Measurements from ENCODE around the gene GCHFR. TPM values are rescaled to one million over a fixed set of nuclear protein-coding genes. Genes with fewer than 3 reads are reported as not detected.

The GCHFR gene
- total RNA-seq = 2.0 and 2.2 TPM in 2 replicates

DNA sequence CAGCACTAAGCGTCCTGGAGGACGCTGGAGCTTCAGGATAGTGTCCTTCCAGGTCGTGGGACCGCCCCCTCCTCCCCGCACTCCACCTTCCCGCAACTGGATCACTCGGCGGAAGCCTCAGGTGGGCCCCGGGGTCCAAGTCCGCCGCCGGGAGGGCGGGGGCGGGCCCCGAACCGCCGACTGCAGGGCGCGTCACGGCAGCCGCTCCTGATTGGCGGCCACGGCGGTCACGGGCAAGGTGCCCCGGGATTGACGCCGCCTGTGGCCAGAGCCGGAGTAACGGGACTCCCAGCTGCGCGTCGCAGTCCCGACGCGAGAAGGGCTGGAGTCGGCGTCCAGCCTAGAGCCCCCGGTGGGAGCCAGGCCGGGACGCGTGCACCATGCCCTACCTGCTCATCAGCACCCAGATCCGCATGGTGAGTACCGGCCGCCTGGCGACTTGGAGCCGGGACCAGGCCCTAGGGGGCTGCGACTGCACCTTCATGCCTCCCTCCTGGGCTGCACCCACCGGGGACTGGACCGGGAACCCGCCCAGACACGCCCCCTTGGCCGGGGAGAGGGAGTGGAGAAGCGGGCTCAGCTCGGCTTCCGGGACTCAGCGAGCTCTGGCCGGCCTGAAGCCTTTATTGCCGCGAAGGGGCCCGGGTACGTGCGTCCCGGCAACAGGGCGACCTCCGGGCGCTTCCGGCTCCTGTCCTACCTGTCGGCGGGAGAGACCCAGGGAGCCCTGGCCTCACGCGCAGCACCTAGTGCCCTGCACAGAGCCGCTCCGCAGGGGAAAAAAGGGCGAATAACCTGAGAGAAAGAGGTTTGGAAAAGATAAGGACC is at the start of gene GCHFR:
TSS of gene GCHFR (plus strand) at position 268 of the 828 bp plus-strand sequence. CDS start at position 381, 113 bp downstream.

DNA sequence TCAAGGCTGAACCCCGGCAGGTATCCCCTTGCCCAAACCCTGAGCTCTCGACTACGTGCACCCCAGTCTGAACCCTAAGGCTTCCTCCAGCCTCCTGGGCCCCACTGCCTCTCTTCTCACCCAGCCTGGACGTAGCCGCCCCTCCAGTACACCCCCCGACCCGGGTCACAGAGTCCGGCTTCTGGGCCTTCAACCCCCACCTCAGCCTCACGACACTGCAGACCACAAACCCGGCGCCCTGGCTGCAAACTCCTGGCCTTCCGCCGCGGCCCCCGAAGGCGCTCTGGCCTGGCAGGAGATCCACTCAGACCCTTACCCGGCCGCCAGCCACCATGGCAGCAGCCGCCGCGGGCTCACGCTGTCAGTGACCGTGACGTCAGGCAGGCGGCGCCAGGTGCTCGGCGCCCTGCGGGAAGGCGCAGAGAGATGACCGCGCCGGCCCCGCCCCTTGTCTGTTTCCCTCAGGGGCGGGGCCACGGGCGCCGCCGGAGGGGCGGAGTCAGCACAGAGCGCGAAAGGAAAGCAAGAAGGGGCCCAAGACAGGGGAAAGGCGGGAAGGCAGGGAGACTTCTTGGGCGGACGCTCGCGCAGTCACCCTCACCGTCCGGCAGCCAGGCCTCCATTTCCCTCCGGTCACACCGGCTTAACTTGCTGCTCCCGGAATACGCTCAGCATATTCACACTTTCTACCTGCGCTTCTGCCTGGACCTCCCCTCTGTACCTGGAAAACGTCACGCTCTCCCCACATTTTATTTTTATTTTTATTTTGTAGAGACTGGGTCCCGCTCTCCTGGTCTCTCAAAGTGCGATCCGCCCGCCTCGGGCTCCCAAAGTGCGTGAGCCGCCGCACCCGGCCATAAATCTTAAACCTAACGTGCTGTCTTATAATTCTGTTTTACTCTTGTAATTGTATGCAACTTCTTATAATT is 8.7 kb upstream of the GCHFR start, which contains the start of gene RMDN3:
TSS of gene RMDN3 (minus strand) at position 372 of the 929 bp plus-strand sequence. CDS start 471 bp downstream, outside the sequence.

DNA sequence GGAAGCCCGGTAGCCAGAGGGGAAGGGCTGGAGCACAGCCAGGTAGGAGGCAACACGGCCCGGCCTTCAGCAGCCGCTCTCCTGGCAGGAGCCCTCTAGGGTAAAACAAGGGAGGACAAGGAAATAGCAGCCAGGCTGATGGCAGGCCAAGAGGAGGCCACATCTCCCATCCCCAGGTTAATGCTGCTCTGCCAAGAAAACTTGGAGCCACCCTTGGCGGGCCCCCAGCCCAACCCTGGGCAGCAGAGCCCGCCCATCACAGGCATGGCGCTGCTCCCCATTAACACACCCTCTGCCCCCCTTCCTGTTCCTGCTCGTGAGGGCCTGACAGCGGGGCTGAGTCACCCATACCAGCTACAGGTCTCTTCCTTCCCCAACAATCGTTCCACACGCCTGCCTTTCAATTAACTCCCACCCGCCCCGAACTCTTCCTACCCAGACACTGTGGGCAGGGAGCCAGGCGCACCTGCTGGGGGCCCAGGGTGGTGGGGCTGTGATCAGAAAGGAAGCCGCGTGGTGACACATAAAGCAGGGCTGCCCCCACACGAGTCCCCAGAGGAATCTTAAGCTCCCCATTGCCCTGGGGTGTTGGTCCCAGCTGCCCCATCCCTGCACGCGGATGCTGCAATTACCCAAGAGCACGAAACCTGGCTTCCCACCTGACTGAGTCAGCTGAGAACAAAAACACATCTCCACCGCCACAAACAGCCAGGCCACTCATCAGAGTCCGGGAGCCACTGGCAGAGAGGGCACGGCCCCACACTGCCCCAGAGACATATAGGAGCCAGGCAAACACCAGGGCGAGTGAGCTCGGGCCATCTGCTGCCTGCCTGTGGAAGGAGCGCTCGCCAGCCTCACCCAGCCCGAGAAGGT is 5.6 kb downstream of the GCHFR start, which contains the start of gene C15orf62:
TSS of gene C15orf62 (plus strand) at position 707 of the 873 bp plus-strand sequence. CDS start 516 bp downstream, outside the sequence.

DNA sequence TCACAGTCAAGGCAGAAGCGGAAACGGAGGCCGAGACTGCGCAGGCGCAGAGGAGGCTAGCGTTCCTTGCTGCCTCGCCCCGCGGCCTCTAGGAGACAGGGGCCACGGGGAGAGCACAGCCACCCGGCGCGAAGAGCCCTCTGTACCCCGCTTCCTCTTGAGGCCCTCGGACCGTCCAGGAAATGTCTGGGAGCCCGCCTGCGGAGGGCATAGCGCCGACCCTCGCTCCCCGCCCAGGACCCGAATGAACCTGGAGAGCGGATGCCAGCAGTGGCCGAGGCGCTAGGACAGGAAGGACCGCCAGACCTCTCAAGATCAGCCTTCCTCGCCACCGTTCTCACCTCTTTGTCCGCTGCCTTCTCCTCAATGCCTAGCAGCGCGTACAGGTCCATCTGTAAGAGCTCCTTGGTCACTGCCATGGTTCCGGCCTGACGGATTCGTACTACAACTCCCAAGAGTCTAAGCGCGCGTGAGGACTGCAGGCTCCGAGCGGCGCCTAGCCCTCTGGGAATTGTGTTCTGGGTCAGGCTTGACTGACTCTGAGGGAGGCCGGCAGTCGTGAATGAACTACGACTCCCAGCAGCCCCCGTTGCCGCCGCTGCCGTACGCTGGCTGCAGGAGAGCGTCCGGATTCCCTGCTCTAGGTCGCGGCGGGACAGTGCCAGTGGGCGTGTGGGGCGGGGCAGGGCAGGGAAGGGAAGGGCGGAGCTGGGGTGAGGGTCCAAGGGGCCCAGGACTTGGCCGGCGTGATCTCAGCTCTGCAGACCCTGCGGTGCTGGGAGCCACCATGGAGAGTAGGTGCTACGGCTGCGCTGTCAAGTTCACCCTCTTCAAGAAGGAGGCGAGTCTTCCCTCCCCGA is 43.4 kb downstream of the GCHFR start, which contains the start of the genes DNAJC17 and ZFYVE19:
TSS of gene DNAJC17 (minus strand) at position 446 of the 860 bp plus-strand sequence. CDS start at position 419, 27 bp downstream.
TSS of gene ZFYVE19 (plus strand) at position 62 of the 860 bp plus-strand sequence. CDS start at position 563, 501 bp downstream.

Other genes with a start within 250 kb of the GCHFR start
- gene CCDC32, start 199.0 kb upstream of the GCHFR start, total RNA-seq = 23.7 and 50.4 TPM in 2 replicates
- 12.6 and 13.2 TPM in 2 replicates for gene RPUSD2, start 194.8 kb upstream of the GCHFR start, total RNA-seq
- 1.2 and 28.2 TPM in 2 replicates for gene KNL1, start 169.8 kb upstream of the GCHFR start, total RNA-seq
- gene RAD51, start 68.9 kb upstream of the GCHFR start, total RNA-seq = 1.3 and 4.1 TPM in 2 replicates
- 16.0 and 17.5 TPM in 2 replicates for gene RMDN3, start 8.8 kb upstream of the GCHFR start, total RNA-seq
- gene C15orf62, start 5.9 kb downstream of the GCHFR start, total RNA-seq = 0.15 TPM in 1 of 2 replicates, not detected in the other
- gene ZFYVE19, start 43.0 kb downstream of the GCHFR start, total RNA-seq = 19.0 and 25.3 TPM in 2 replicates
- gene DNAJC17, start 43.4 kb downstream of the GCHFR start, total RNA-seq = 19.5 and 27.1 TPM in 2 replicates
- gene PPP1R14D, start 64.6 kb downstream of the GCHFR start, total RNA-seq = not detected in 2 replicates
- gene SPINT1, start 80.0 kb downstream of the GCHFR start, total RNA-seq = 0.15 and 0.17 TPM in 2 replicates
- gene RHOV, start 110.2 kb downstream of the GCHFR start, total RNA-seq = not detected in 2 replicates
- gene VPS18, start 130.4 kb downstream of the GCHFR start, total RNA-seq = 45.1 and 86.2 TPM in 2 replicates
- gene DLL4, start 165.3 kb downstream of the GCHFR start, total RNA-seq = 0.17 and 0.73 TPM in 2 replicates
- 9.3 and 16.9 TPM in 2 replicates for gene CHAC1, start 189.4 kb downstream of the GCHFR start, total RNA-seq